HepG2 (cell line): ENCODE results near the gene AP1AR. TPM values are rescaled to one million over a fixed set of nuclear protein-coding genes. Genes with fewer than 3 reads are reported as not detected.
A peak's percentile ranks its signal among the peaks of the same experiment; 100 is the strongest.

Experiments
- ATAC-seq: fragments of 200-7000 bp; cut with Tn5 transposase; 3 replicates; pipeline ENCODE4 v1.9.1; 2020; ENCODE audit warnings: mild to moderate bottlenecking, moderate library complexity
- BruUV-seq: library from RNA; stranded (reverse); fragments of 400-500 nt; replicated peaks from 2 replicates; lab custom pipeline; 2021; lab: Mats Ljungman, UMichigan
- CTCF ChIA-PET: fragments of 300-600 bp; formaldehyde crosslinking; extraction: SDS; loops from one replicate; lab custom pipeline; 2021; ENCODE audit warnings: low total read pairs, inconsistent platforms, low intra/inter-chr PET ratio; lab: Yijun Ruan, JAX
- POLR2A ChIA-PET: fragments of 350-600 bp; sonication (Branson Sonifier 250); formaldehyde crosslinking; loops from one replicate; lab custom pipeline; 2020; ENCODE audit warnings: antibody characterized with exemption, inconsistent platforms; lab: Yijun Ruan, JAX
- DNase-seq: peaks from one replicate; pipeline ENCODE4 v3.0.0-alpha.2; 2015; ENCODE audit warnings: low spot score
- FAIRE-seq: peaks from 3 replicates; lab custom pipeline; 2011; peaks lifted over from hg19 to GRCh38; lab: Jason Lieb, UNC
- H2AFZ ChIP-seq: one replicate; pipeline ENCODE4 v1.6.1; 2011; ENCODE audit warnings: low read length, inconsistent platforms
- H3K27ac ChIP-seq: fragments of 300-600 bp; 3 replicates; pipeline ENCODE4 v1.8.0; 2011; ENCODE audit warnings: mixed run types, mild to moderate bottlenecking, mixed read lengths, low read length, inconsistent platforms; ENCODE audit not compliant: insufficient read depth; ENCODE audit errors: extremely low read length
- H3K27me3 ChIP-seq, 2 experiments: fragments of 200-600 bp in 1 of 2; 2 replicates in 1 of 2; 3 replicates in 1 of 2; pipeline versions ENCODE4 v1.6.0 to v1.8.0; 2011; ENCODE audit warnings: low read length in 2 of 2, mild to moderate bottlenecking in 2 of 2, moderate library complexity in 2 of 2, inconsistent platforms in 1 of 2; ENCODE audit not compliant: insufficient read depth in 2 of 2, control insufficient read depth in 1 of 2
- H3K36me3 ChIP-seq, 2 experiments: fragments of 200-600 bp in 1 of 2; replicated peaks in 1 of 2; 2 replicates in 1 of 2; 3 replicates in 1 of 2; pipeline versions ENCODE4 v1.5.1 to v1.8.0; 2011; ENCODE audit warnings: low read length in 2 of 2, inconsistent platforms in 1 of 2; ENCODE audit not compliant: insufficient read depth in 2 of 2, control insufficient read depth in 1 of 2
- H3K4me1 ChIP-seq: 2 replicates; pipeline ENCODE4 v1.5.1; 2012; ENCODE audit warnings: low read length, inconsistent platforms; ENCODE audit not compliant: insufficient read depth
- H3K4me2 ChIP-seq: 2 replicates; pipeline ENCODE4 v1.6.0; 2011; ENCODE audit warnings: low read depth, low read length, inconsistent platforms
- H3K4me3 ChIP-seq, 3 experiments: fragments of 200-600 bp in 1 of 3; sonication (generic), shearing (Covaris generic) in 1 of 3; replicated peaks in 1 of 3; 2 replicates each; pipeline ENCODE4 v1.5.1; 2011 to 2016; ENCODE audit warnings: low read length in 3 of 3, inconsistent platforms in 2 of 3, low read depth in 2 of 3, mild to moderate bottlenecking in 2 of 3, control low read depth in 1 of 3, mixed read lengths in 1 of 3; ENCODE audit not compliant: insufficient read depth in 1 of 3
- H3K79me2 ChIP-seq: one replicate; pipeline ENCODE4 v1.6.1; 2011; ENCODE audit warnings: low read length, inconsistent platforms; ENCODE audit not compliant: insufficient read depth
- H3K9ac ChIP-seq: 2 replicates; pipeline ENCODE4 v1.6.0; 2011; ENCODE audit warnings: mild to moderate bottlenecking, low read depth, low read length, inconsistent platforms; ENCODE audit not compliant: insufficient read depth
- H3K9me3 ChIP-seq: 2 replicates; pipeline ENCODE4 v1.5.1; 2012; ENCODE audit warnings: mild to moderate bottlenecking, low read length
- H4K20me1 ChIP-seq: 2 replicates; pipeline ENCODE4 v1.6.0; 2011; ENCODE audit warnings: inconsistent platforms, mild to moderate bottlenecking, low read length, moderate library complexity; ENCODE audit not compliant: insufficient read depth
- JUND ChIP-seq: sonication (generic); formaldehyde crosslinking; IDR thresholded peaks from 2 replicates; pipeline ENCODE4 v1.8.0; 2022; ENCODE audit warnings: mild to moderate bottlenecking, missing genetic modification reagents
- NFE2 ChIP-seq: sonication (generic); formaldehyde crosslinking; IDR thresholded peaks from 2 replicates; pipeline ENCODE4 v1.4.0; 2020; ENCODE audit warnings: missing genetic modification reagents
- PRMT3 ChIP-seq: sonication (generic); formaldehyde crosslinking; IDR thresholded peaks from 2 replicates; pipeline ENCODE4 v1.8.1; 2022; ENCODE audit warnings: low read depth, mild to moderate bottlenecking, moderate library complexity, missing genetic modification reagents, borderline replicate concordance
- RXRB ChIP-seq: IDR thresholded peaks from 2 replicates; pipeline ENCODE4 v1.6.1; 2016; ENCODE audit warnings: borderline replicate concordance, missing genetic modification reagents, missing compliant biosample characterization
- SCMH1 ChIP-seq: sonication (generic); formaldehyde crosslinking; IDR thresholded peaks from 2 replicates; pipeline ENCODE4 v1.9.0; 2021; ENCODE audit warnings: missing genetic modification reagents, mild to moderate bottlenecking, borderline replicate concordance
- SOX5 ChIP-seq: IDR thresholded peaks from 2 replicates; pipeline ENCODE4 v1.6.1; 2016; ENCODE audit warnings: borderline replicate concordance
- SOX6 ChIP-seq, 2 experiments: fragments of 450-650 bp in 1 of 2; sonication (generic) in 1 of 2; formaldehyde crosslinking in 1 of 2; IDR thresholded peaks; 2 replicates each; pipeline versions ENCODE4 v1.4.0 to v1.6.1; 2017 to 2020; ENCODE audit warnings: antibody characterized with exemption in 1 of 2, mild to moderate bottlenecking in 1 of 2, missing genetic modification reagents in 1 of 2
- TMF1 ChIP-seq: sonication (generic); formaldehyde crosslinking; IDR thresholded peaks from 2 replicates; pipeline ENCODE4 v1.8.1; 2022; ENCODE audit warnings: low read depth, missing genetic modification reagents
- ZNF737 ChIP-seq: sonication (generic); formaldehyde crosslinking; IDR thresholded peaks from 2 replicates; pipeline ENCODE4 v1.5.0; 2020; ENCODE audit warnings: missing genetic modification reagents, mild to moderate bottlenecking, borderline replicate concordance
- ZUFSP ChIP-seq: sonication (generic); formaldehyde crosslinking; IDR thresholded peaks from 2 replicates; pipeline ENCODE4 v1.9.0; 2021; ENCODE audit warnings: missing genetic modification reagents, mild to moderate bottlenecking, borderline replicate concordance
- WGBS: methylation state at CpG from one replicate; pipeline ENCODE4 v1.1.6; 2017; ENCODE audit warnings: low lambda C conversion rate; 5-methylcytosine and 5-hydroxymethylcytosine counted together
- in situ Hi-C: cut with HindIII; loops from 2 replicates; pipeline ENCODE4 v1.10.0; 2017; ENCODE audit warnings: low pct_unique_long_range_greater_than_20kb; ENCODE audit not compliant: extremely low pct_ligation_motif_present
- intact Hi-C: fragments of 100-400 bp; cut with micrococcal nuclease; formaldehyde crosslinking; loops from one replicate; pipeline ENCODE4 v1.10.0; 2022; ENCODE audit not compliant: unreplicated experiment
- polyA plus RNA-seq, 8 experiments: library from polyadenylated mRNA; depleted of rRNA in 3 of 8; stranded (reverse) in 7 of 8; unstranded in 1 of 8; fragments of >200 nt; fragmentation: Illumina TruSeq in 4 of 8; extraction: Trizol in 4 of 8; gene quantifications; 2 replicates each; pipeline versions ENCODE4 v1.2.1 to v1.2.3, GENCODE V29; 2011 to 2016; ENCODE audit warnings: low read depth in 4 of 8, missing spikeins in 1 of 8, mixed read lengths in 1 of 8; ENCODE audit not compliant: insufficient read depth in 1 of 8
- total RNA-seq, 5 experiments: library from RNA; depleted of rRNA; stranded (reverse); fragments of >200 nt; fragmentation: Illumina TruSeq; extraction: Trizol; gene quantifications; 2 replicates each; pipeline ENCODE4 v1.2.3, GENCODE V29; 2016; ENCODE audit warnings: low read depth in 1 of 5
- TF ChIP-seq, protein P1 (sequence below): sonication (generic); formaldehyde crosslinking; IDR thresholded peaks from 2 replicates; pipeline ENCODE4 v1.8.0; 2022; ENCODE audit warnings: mild to moderate bottlenecking, missing genetic modification reagents, moderate library complexity
- TF ChIP-seq, protein P2 (sequence below): sonication (generic); formaldehyde crosslinking; IDR thresholded peaks from 2 replicates; pipeline ENCODE4 v1.4.0; 2020; ENCODE audit warnings: missing genetic modification reagents

Gene AP1AR
- total and polyA plus RNA-seq, 2 of the 13 experiments (the other 11 are each of a cell fraction or from before 2014, with no cell fraction given): 24.9 to 39.9 TPM

GRCh38 chr4:112182604-112183003 lies 49.0 kb upstream of the AP1AR start (continued):
- TF ChIP-seq SOX6 (IDR thresholded peaks at IDR 0.05) (no peak), SOX6 (CRISPR knock-in tag; IDR thresholded peaks at IDR 0.05) (peak; percentile 26; the same call in 1 of the 2 replicates), SOX5 (CRISPR knock-in tag) (peak; percentile 32; the same call in 1 of the 2 replicates), NFE2 (CRISPR knock-in tag) (no peak)

- Histone ChIP-seq H3K27me3 (no peaks in the 10 kb centered on the region), H3K36me3 (no peaks in the 10 kb centered on the region), H3K27ac (no peak overlapping the region), H3K4me1 (peaks cover 25% of the 10 kb centered on the region), H3K4me2 (no peak overlapping the region), H3K79me2 (no peaks in the 10 kb centered on the region), H2AFZ (no peak overlapping the region), H3K9me3 (no peaks in the 10 kb centered on the region), H3K9ac (no peak overlapping the region), H3K4me3 (no peak overlapping the region), H4K20me1 (no peaks in the 10 kb centered on the region)
- DNase-seq (no peak), FAIRE-seq (no peak), ATAC-seq (no peak)
- CTCF ChIA-PET: no interaction called here
- WGBS: 94% methylated on average over 2 of the region's 2 CpGs
- BruUV-seq: no TSS peak
- TF ChIP-seq ZNF737 (no peak), PRMT3 (CRISPR knock-in tag) (no peak), TMF1 (CRISPR knock-in tag) (no peak), RXRB (CRISPR knock-in tag) (no peak), SCMH1 (CRISPR knock-in tag) (no peak), ZUFSP (CRISPR knock-in tag) (no peak), JUND (no peak)
- TF ChIP-seq, protein P1, sequence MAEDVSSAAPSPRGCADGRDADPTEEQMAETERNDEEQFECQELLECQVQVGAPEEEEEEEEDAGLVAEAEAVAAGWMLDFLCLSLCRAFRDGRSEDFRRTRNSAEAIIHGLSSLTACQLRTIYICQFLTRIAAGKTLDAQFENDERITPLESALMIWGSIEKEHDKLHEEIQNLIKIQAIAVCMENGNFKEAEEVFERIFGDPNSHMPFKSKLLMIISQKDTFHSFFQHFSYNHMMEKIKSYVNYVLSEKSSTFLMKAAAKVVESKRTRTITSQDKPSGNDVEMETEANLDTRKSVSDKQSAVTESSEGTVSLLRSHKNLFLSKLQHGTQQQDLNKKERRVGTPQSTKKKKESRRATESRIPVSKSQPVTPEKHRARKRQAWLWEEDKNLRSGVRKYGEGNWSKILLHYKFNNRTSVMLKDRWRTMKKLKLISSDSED (CRISPR knock-in tag): no peak
- TF ChIP-seq, protein P2, sequence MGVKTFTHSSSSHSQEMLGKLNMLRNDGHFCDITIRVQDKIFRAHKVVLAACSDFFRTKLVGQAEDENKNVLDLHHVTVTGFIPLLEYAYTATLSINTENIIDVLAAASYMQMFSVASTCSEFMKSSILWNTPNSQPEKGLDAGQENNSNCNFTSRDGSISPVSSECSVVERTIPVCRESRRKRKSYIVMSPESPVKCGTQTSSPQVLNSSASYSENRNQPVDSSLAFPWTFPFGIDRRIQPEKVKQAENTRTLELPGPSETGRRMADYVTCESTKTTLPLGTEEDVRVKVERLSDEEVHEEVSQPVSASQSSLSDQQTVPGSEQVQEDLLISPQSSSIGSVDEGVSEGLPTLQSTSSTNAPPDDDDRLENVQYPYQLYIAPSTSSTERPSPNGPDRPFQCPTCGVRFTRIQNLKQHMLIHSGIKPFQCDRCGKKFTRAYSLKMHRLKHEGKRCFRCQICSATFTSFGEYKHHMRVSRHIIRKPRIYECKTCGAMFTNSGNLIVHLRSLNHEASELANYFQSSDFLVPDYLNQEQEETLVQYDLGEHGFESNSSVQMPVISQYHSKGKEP (CRISPR knock-in tag): no peak
- POLR2A ChIA-PET: no interaction called here
- in situ Hi-C loops (no loop called here), intact Hi-C loops (no loop called here)
Measured at GRCh38 chr4:112183252-112183651, 48.3 kb upstream of the AP1AR start.
